ENCODE data around the gene RXFP3.

The RXFP3 gene

GRCh38 chr5:33966805-33967204 is 30.6 kb downstream of the RXFP3 start:
- no peak overlapping the region for H2AFZ ChIP-seq (ENCODE audit: low read depth, low read length)
- no peaks in the 10 kb centered on the region for H3K4me1 ChIP-seq (ENCODE audit: insufficient read depth, low read length)
- ATAC-seq (ENCODE audit: insufficient read depth, low read depth) (no peak), DNase-seq (no peak)
- no peaks in the 10 kb centered on the region for H3K9me3 ChIP-seq (ENCODE audit: insufficient read depth, low read length, severe bottlenecking)
- no peaks in the 10 kb centered on the region for H4K20me1 ChIP-seq (ENCODE audit: insufficient read depth, low read length)
- H3K36me3 ChIP-seq (ENCODE audit: insufficient read depth, low read length): no peaks in the 10 kb centered on the region
- no peak overlapping the region for H3K27ac ChIP-seq (ENCODE audit: low read length)
- H3K27me3 ChIP-seq (ENCODE audit: insufficient read depth, low read length, poor library complexity): no peaks in the 10 kb centered on the region
- TF ChIP-seq EZH2 (IDR thresholded peaks at IDR 0.05; ENCODE audit: borderline replicate concordance, low read depth, low read length, severe bottlenecking): no peak
- TF ChIP-seq CTCF (IDR thresholded peaks at IDR 0.05; ENCODE audit: borderline replicate concordance, extremely low read depth, low read length, poor library complexity, severe bottlenecking): no peak
- no peaks in the 10 kb centered on the region for H3K79me2 ChIP-seq (ENCODE audit: insufficient read depth, low read length)
- H3K4me3 ChIP-seq (ENCODE audit: low read depth in 1 of 2, low read length in 2 of 2): no peak overlapping the region
- no peak overlapping the region for H3K4me2 ChIP-seq (ENCODE audit: insufficient read depth, low read length)
- H3K9ac ChIP-seq (ENCODE audit: low read depth, low read length): no peak overlapping the region

GRCh38 chr5:33968211-33969005 is 32.2 kb downstream of the RXFP3 start:
- Histone ChIP-seq H3K4me2 (ENCODE audit: insufficient read depth, low read length) (no peak overlapping the region), H3K27ac (ENCODE audit: low read length) (no peak overlapping the region), H3K4me1 (ENCODE audit: insufficient read depth, low read length) (no peaks in the 10 kb centered on the region), H3K9ac (ENCODE audit: low read depth, low read length) (no peak overlapping the region), H3K27me3 (ENCODE audit: insufficient read depth, low read length, poor library complexity) (no peaks in the 10 kb centered on the region), H3K9me3 (ENCODE audit: insufficient read depth, low read length, severe bottlenecking) (no peaks in the 10 kb centered on the region), H3K4me3 (ENCODE audit: low read depth in 1 of 2, low read length in 2 of 2) (no peak overlapping the region), H3K79me2 (ENCODE audit: insufficient read depth, low read length) (no peaks in the 10 kb centered on the region), H2AFZ (ENCODE audit: low read depth, low read length) (no peak overlapping the region), H3K36me3 (ENCODE audit: insufficient read depth, low read length) (no peaks in the 10 kb centered on the region), H4K20me1 (ENCODE audit: insufficient read depth, low read length) (no peaks in the 10 kb centered on the region)
- no peak for DNase-seq
- TF ChIP-seq EZH2 (IDR thresholded peaks at IDR 0.05; ENCODE audit: borderline replicate concordance, low read depth, low read length, severe bottlenecking): no peak
- TF ChIP-seq CTCF (IDR thresholded peaks at IDR 0.05; ENCODE audit: borderline replicate concordance, extremely low read depth, low read length, poor library complexity, severe bottlenecking): no peak
- ATAC-seq (ENCODE audit: insufficient read depth, low read depth): no peak

GRCh38 chr5:33969572-33970452 is 33.6 kb downstream of the RXFP3 start:
- ATAC-seq (ENCODE audit: insufficient read depth, low read depth) (peak; percentile 67; the same call in 2 of the 3 replicates), DNase-seq (no peak)
- no peaks in the 10 kb centered on the region for H4K20me1 ChIP-seq (ENCODE audit: insufficient read depth, low read length)
- no peaks in the 10 kb centered on the region for H3K9me3 ChIP-seq (ENCODE audit: insufficient read depth, low read length, severe bottlenecking)
- no peak overlapping the region for H3K4me3 ChIP-seq (ENCODE audit: low read depth in 1 of 2, low read length in 2 of 2)
- H2AFZ ChIP-seq (ENCODE audit: low read depth, low read length): no peak overlapping the region
- no peaks in the 10 kb centered on the region for H3K4me1 ChIP-seq (ENCODE audit: insufficient read depth, low read length)
- no peaks in the 10 kb centered on the region for H3K79me2 ChIP-seq (ENCODE audit: insufficient read depth, low read length)
- H3K4me2 ChIP-seq (ENCODE audit: insufficient read depth, low read length): no peak overlapping the region
- H3K27ac ChIP-seq (ENCODE audit: low read length): no peak overlapping the region
- TF ChIP-seq CTCF (IDR thresholded peaks at IDR 0.05; ENCODE audit: borderline replicate concordance, extremely low read depth, low read length, poor library complexity, severe bottlenecking): peak; percentile 63
- TF ChIP-seq EZH2 (IDR thresholded peaks at IDR 0.05; ENCODE audit: borderline replicate concordance, low read depth, low read length, severe bottlenecking): no peak
- H3K9ac ChIP-seq (ENCODE audit: low read depth, low read length): no peak overlapping the region
- H3K27me3 ChIP-seq (ENCODE audit: insufficient read depth, low read length, poor library complexity): no peaks in the 10 kb centered on the region
- H3K36me3 ChIP-seq (ENCODE audit: insufficient read depth, low read length): no peaks in the 10 kb centered on the region
